Measurements from ENCODE around the gene ZNF3. TPM values are rescaled to one million over a fixed set of nuclear protein-coding genes. Genes with fewer than 3 reads are reported as not detected.

Gene ZNF3
- total RNA-seq, 1 donor: 24.3 TPM

GRCh38 chr7:100126239-100126930, 44.9 kb upstream of the ZNF3 start:
- no peak for TF ChIP-seq CTCF (IDR thresholded peaks at IDR 0.05; ENCODE audit: insufficient read depth, low read length)
- DNase-seq (ENCODE audit: low read depth): no peak
- H3K4me3 ChIP-seq (ENCODE audit: low read depth, low read length): peak overlapping the region; percentile 99

- H3K4me3 ChIP-seq (ENCODE audit: low read depth, low read length): no peak overlapping the region
- no peak for TF ChIP-seq CTCF (IDR thresholded peaks at IDR 0.05; ENCODE audit: insufficient read depth, low read length)
- DNase-seq (ENCODE audit: low read depth): no peak
Measured at GRCh38 chr7:100124301-100125230, 43.0 kb upstream of the ZNF3 start.

GRCh38 chr7:100122568-100122967, 41.0 kb upstream of the ZNF3 start:
- no peak for DNase-seq (ENCODE audit: low read depth)
- no peak for TF ChIP-seq CTCF (IDR thresholded peaks at IDR 0.05; ENCODE audit: insufficient read depth, low read length)
- H3K4me3 ChIP-seq (ENCODE audit: low read depth, low read length): no peak overlapping the region

- DNase-seq (ENCODE audit: low read depth): no peak
- no peak overlapping the region for H3K4me3 ChIP-seq (ENCODE audit: low read depth, low read length)
- TF ChIP-seq CTCF (IDR thresholded peaks at IDR 0.05; ENCODE audit: insufficient read depth, low read length): no peak
Measured at GRCh38 chr7:100122067-100122466, 40.5 kb upstream of the ZNF3 start.

GRCh38 chr7:100120733-100121036, 39.2 kb upstream of the ZNF3 start:
- peak overlapping the region; percentile 78 for H3K4me3 ChIP-seq (ENCODE audit: low read depth, low read length)
- no peak for DNase-seq (ENCODE audit: low read depth)
- no peak for TF ChIP-seq CTCF (IDR thresholded peaks at IDR 0.05; ENCODE audit: insufficient read depth, low read length)

- DNase-seq (ENCODE audit: low read depth): peak; percentile 66
- no peak for TF ChIP-seq CTCF (IDR thresholded peaks at IDR 0.05; ENCODE audit: insufficient read depth, low read length)
- H3K4me3 ChIP-seq (ENCODE audit: low read depth, low read length): peak overlapping the region; percentile 78
Measured at GRCh38 chr7:100119970-100120732, 38.6 kb upstream of the ZNF3 start.

Data from fibroblast of the aortic adventitia (primary cell).